Parietal lobe (tissue), 1 donor: ENCODE results near the gene SCYGR3. TPM values are rescaled to one million over a fixed set of nuclear protein-coding genes. Genes with fewer than 3 reads are reported as not detected.

ENCODE experiments used
- total RNA-seq: library from RNA; depleted of rRNA; stranded (reverse); fragments of >200 nt; gene quantifications from one replicate; pipeline ENCODE4 v1.2.3, GENCODE V29; 2014

The SCYGR3 gene
- total RNA-seq = not detected

GRCh38 chr2:227614740-227615139 is at the start of gene SCYGR3:
TSS of gene SCYGR3 (minus strand) at chr2:227614840. CDS start at chr2:227614840, 0 bp downstream.

GRCh38 chr2:227617316-227618230 is 2.9 kb upstream of the SCYGR3 start, which contains the start of gene SCYGR4:
TSS of gene SCYGR4 (plus strand) at chr2:227617498. CDS start at chr2:227617498, 0 bp downstream.

GRCh38 chr2:227598835-227599503 is 15.7 kb downstream of the SCYGR3 start, which contains the start of gene SCYGR2:
TSS of gene SCYGR2 (plus strand) at chr2:227598893. CDS start at chr2:227598893, 0 bp downstream.

Other genes starting within 250 kb of the SCYGR3 start
- not detected for gene TM4SF20, start 235.5 kb downstream of the SCYGR3 start, total RNA-seq
- not detected for gene SCYGR1, start 226.9 kb downstream of the SCYGR3 start, total RNA-seq
- gene AGFG1, start 142.7 kb downstream of the SCYGR3 start, total RNA-seq = 110 TPM
- gene SCYGR2, start 15.9 kb downstream of the SCYGR3 start, total RNA-seq = not detected
- gene SCYGR4, start 2.7 kb upstream of the SCYGR3 start, total RNA-seq = not detected
- gene SCYGR5, start 52.0 kb upstream of the SCYGR3 start, total RNA-seq = not detected
- 3.1 TPM for gene SLC19A3, start 103.2 kb upstream of the SCYGR3 start, total RNA-seq
- gene SCYGR6, start 109.9 kb upstream of the SCYGR3 start, total RNA-seq = not detected
- gene SCYGR7, start 113.5 kb upstream of the SCYGR3 start, total RNA-seq = not detected
- gene SCYGR8, start 131.1 kb upstream of the SCYGR3 start, total RNA-seq = not detected
- gene CCL20, start 199.0 kb upstream of the SCYGR3 start, total RNA-seq = not detected